ENCODE data around the gene TSPAN10.
A peak's percentile ranks its signal among the peaks of the same experiment; 100 is the strongest.

TSPAN10 gene

DNA sequence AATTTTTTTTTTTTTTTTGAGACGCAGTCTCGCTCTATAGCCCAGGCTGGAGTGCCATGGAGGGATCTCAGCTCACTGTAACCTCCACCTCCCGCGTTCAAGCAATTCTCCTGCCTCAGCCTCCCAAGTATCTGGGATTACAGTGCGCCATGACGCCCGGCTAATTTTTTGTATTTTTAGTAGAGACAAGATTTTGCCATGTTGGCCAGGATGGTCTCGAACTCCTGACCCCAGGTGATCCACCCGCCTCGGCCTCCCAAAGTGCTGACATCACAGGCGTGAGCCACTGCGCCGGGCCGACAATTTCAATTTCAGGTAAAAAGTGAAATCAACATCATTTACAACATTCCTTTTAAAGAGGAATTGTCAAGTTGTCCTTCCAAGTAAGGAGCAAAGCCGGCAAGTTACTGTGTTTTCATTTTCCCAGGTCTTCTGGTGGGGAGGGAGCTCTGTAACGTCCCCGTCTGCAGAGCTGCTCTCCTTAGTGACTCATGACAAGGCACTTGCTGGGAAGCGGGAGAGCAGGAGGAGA lies 957 bp upstream of the TSPAN10 start:
- no peak for DNase-seq

DNA sequence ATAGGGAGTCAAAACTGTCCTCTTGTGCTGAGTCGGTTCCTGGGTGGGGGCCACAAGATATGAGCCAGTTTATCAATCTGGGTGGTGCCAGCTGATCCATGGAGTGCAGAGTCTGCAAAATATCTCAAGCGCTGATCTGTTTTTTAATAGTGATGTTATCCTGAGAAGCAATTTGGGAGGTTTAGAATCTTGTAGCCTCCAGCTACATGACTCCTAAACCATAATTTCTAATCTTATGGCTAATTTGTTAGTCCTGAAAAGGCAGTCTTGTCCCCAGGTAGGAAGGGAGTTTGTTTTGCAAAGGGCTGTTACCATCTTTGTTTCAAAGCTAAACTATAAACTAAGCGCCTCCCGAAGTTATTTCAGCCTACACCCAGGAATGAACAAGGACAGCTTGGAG lies 1.7 kb downstream of the TSPAN10 start:
- DNase-seq = no peak

DNA sequence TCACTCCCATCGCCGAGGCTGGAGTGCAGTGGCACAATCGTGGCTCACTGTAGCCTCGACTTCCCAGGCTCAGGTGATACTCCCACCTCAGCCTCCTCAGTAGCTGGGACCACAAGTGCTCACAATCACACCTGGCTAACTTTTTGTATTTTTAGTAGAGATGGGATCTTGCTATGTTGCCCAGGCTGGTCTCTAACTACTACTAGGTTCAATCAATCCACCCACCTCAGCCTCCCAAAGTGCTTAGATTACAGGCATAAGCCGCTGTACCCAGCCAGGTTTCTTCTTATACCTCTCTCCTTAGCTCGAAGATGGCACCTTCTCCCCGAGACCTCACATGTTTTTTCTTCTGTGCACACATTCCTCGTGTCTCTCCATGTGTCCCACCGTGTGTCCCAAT lies 3.0 kb downstream of the TSPAN10 start:
- DNase-seq = no peak

DNA sequence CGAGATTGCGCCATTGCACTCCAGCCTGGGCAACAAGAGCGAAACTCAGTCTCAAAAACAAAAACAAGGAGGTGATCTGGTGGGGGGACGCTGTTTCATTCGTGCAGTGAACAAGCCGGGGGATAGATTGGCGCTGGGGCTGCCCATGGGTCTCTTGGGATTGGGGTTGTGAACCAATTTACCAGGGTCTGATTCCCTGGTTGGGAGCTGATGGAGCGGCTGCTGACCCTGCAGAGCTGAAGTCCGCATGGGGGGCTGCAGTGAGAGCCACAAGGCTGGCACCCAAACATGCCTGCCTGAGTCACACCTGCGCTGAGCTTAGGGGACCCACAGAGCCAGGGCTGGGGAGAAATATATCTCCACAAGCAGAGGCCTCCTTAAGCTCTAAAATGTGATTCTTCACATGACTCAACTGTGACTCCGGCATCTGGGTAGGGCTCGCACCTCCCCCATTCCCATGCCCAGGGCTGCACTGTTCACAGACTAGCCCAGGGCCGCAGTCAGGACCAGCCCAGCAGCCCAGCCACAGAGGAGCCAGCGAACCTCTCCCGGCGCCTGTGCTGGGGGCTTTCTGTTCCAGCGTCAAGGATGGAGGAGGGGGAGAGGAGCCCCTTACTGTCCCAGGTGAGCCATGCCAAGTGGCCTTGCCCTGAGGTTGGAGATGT lies 5.0 kb downstream of the TSPAN10 start:
- DNase-seq = no peak

DNA sequence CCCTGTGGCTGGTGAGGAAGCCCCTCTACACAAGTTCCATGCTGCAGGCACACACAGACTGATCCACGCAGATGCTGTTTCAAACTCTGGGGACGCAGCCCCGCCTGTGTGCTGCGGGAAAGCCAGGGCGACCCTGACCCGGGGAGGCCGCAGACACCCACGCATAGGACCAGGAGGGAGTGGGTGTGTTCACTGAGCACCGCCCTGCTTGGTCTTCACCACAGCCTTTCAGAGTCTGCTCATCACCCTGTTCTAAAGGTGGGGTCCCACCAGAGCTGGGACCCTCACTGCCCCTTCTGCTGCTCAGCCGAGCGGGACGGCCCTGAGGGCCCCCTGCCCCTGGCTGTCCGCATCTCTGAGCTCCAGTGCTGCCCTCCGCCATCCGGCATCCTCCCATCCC lies 7.5 kb downstream of the TSPAN10 start:
- DNase-seq = no peak

DNA sequence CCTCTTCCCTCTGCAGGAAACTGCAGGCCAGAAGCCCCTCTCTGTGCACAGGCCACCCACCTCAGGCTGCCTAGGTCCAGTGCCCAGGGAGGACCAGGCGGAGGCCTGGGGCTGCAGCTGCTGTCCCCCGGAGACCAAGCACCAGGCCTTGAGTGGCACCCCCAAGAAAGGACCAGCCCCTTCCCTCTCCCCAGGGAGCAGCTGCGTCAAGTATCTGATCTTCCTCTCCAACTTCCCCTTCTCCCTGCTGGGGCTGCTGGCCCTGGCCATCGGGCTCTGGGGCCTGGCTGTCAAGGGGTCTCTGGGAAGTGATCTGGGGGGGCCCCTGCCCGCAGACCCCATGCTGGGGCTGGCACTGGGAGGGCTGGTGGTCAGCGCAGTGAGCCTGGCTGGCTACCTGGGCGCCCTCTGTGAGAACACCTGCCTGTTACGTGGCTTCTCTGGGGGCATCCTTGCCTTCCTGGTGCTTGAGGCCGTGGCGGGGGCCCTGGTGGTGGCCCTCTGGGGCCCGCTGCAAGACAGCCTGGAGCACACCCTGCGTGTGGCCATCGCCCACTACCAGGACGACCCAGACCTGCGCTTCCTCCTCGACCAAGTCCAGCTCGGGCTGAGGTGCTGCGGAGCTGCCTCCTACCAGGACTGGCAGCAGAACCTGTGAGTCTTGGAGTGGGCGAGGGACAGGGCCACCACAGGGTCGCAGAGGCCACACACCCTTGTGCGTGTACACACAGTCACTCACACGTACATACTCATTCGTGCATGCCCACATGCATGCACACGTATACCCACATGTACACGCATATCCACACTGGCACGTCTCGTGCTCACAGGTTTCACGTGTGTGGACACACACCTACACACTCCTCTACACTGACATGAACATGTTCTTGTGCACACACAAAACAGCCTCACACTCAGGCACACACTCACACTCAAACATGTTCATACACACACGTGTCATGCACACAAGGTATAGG lies 8.3 kb downstream of the TSPAN10 start:
- no peak for DNase-seq

DNA sequence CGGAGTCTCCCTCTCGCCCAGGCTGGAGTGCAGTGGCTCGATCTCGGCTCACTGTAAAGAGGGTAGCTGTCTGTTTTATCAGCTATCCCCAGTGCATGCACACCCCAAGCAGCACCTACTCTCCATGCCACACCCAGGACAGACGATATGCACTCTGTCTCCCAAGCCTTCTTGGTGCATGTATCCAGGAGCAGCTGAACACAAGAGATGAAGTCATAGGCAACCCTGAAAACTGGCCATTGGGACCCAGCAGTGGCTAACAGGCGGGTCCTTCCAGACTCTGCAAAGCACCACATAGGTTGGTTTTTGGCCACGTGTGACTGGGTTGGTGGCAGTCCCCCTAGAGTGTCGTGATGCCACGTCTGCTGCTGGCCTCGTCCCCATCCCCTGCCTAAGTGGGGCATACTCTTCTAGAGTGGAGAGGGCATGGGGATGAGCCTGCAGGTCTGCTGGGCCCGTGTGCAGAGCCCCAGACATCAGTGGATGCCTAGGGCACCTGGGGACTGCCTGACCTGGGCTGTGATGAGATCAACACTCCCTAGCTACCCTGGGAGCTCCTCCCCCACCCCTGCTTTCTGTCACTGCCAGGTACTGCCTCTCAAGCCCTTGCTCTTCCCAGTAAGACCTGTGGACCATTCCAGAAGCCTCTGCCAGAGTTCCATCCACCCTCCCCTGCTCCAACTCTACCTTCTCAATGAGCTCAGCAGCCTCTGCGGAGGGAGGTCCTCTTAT lies 10.0 kb downstream of the TSPAN10 start:
- DNase-seq = no peak

DNA sequence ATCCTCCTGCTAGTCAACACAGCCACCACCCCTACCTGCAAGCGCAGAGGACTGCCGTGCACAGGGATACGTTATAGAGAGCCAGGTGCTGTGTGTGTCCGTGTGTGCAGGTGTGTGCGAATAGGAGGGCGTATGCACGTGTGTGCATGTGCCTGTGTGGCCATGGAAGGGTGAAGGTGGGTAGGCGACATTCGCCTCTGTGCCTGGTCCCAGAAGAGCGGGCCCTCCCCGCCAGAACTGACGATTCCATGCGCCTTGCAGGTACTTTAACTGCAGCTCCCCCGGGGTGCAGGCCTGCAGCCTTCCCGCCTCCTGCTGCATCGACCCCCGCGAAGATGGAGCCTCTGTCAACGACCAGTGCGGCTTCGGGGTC lies 10.6 kb downstream of the TSPAN10 start:
- no peak for DNase-seq

DNA sequence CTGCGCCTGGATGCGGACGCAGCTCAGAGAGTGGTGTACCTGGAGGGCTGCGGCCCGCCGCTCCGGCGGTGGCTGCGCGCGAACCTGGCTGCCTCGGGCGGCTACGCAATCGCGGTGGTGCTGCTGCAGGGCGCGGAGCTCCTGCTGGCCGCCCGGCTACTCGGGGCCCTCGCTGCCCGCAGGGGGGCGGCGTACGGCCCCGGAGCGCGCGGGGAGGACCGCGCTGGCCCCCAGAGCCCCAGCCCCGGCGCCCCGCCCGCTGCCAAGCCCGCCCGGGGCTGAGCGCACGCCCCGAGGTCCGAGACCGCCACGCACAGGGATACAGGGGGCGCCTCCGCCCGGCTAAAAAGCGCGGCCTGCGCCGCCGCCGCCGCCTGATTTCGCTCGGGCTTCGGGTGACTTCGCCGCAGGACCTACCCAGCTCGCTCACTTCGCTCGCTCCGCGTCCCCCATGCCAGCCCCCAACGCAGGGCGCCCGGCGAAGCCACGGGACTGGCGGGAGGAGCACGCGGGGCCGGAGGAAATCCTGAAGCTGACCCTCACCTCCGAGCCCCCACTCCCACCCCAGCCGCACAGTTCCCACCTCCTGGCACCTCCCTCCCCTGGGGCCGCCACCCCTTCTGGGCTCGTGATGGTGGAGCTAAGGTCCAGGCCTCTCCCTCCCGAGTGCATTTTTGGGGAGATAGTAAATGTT lies 11.2 kb downstream of the TSPAN10 start:
- no peak for DNase-seq

DNA sequence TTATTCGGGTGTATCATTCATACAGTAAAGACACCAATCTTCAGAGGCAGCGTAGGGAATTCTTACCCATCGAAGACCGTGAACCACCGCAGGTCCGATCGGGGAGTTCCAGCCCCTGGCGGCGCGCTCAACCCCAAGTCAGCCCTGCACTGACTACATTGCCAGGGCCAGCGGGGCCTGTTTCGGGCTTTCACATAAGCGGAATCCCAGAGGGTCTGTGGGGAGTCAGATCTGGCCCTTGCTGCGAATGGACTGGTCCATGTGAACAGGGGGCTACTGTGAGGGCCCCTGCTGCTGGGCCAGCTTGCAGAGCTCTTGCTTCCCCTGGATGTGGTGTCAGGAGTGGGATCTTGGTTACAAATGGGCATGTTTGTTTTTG lies 11.7 kb downstream of the TSPAN10 start:
- DNase-seq = no peak

DNA sequence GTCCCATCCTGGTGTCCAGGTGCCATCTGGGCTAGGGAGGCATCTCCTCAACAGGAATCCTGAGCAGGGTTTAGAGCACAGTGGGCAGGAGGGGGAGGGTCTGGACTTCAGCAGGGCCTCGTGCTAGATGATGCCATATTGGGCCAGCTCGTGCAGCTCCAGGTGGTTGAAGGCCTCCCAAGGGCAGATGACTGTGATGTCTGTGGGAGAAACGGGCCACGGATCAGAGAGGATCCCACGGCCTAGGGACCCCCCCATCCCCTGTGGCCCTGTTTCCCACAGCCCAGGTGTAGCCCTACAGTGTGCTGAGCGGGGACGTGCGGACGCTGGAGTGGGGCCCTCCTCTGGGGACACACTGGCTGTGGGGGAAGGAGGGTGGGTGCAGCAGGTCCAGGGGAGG lies 14.0 kb downstream of the TSPAN10 start:
- DNase-seq = no peak

DNA sequence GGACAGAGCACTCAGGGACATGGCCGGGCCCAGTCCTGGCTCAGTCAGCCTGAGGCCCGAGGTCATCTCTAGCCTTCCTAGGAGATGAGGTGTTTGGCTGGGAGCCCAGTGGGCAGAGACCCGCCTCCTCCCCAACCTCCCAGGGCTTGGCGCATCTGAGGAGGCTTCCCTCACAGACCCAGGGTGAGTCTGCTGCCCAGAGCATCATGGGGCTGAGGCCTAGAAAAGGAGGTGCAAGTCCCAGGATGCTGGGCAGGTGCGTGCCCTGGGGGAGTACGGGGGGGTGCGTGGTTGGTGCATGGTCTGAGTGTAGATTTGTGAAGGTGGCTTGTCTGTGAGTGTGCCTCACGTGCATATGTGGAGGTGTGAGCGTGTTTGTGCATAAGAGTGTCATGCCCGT lies 14.7 kb downstream of the TSPAN10 start:
- no peak for DNase-seq

DNA sequence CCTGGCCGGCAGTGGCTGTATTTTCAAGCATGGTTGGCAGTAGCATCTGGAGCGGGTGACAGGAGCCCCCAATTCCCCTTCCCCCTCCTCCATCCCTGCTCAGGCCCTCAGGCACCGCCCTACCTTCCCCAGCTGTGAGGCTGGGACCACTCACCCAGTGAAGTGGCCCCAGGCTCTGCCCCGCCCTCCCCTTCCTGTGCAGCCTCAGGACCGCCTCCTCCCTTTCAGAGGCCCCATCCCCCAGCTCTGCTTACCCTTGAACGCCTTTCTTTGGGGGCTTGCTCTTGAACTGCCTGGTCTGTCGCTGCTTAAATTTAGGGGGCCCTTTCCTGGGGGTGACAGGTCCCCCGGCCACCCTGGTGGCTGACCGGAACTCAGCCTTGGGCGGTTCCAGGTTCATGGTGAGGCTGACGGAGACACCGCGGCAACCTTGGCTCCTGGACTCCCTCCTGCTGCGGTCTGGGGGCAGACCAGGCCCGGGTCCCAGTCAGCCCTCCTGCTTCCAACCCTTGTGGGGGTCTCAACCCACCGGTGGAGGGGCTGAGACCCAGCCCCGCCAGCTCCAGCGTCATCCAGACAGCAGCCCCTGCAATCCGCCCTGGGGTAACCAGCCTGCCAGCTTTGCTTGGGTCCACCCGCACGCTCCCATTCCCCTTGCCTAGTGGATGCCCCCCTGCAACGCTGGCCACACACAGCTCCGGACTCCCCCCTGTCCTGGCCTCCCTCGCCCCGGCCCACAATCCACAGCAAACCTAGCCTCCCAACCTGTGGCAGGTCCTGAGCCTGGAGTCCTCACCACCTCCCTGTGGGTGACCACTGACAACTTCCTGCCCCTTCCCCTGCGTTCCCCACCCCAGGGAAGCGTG lies 16.1 kb downstream of the TSPAN10 start:
- DNase-seq = no peak

DNA sequence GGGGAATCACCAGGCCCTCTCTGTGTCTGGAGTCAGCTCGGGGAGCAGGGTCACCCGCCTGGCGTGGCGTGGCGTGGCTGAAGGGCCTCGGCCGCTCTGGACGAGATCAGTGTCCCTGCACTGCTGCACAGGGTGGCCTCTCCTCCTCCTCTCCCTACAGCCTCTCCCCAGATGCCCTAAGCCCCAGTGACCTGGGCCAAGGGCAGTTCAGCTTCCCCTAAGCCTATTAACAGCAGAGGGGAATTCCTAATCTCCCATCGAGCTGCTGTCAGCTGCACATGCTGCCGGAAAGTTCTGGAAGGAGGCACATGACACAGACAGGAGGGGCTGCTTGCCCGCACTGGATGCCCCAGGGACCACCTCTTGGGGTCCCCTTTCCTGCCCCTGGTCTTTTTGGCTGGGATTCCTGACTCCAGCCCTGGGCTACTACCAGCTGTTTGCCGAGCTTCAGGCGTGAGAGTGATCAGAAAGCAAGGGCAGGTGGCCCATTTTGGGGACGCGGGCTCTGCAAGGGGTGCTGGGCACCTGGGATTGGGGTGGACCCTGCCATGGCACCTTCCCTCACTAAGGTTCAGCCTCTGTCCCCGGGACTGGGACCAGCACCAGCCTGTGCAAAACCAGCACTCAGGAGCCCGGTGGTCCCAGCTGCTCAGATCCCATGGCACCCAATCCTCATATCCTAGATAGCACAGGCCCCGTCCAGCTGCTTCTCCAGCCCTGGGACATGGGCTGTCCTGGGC lies 18.6 kb downstream of the TSPAN10 start:
- DNase-seq = no peak

DNA sequence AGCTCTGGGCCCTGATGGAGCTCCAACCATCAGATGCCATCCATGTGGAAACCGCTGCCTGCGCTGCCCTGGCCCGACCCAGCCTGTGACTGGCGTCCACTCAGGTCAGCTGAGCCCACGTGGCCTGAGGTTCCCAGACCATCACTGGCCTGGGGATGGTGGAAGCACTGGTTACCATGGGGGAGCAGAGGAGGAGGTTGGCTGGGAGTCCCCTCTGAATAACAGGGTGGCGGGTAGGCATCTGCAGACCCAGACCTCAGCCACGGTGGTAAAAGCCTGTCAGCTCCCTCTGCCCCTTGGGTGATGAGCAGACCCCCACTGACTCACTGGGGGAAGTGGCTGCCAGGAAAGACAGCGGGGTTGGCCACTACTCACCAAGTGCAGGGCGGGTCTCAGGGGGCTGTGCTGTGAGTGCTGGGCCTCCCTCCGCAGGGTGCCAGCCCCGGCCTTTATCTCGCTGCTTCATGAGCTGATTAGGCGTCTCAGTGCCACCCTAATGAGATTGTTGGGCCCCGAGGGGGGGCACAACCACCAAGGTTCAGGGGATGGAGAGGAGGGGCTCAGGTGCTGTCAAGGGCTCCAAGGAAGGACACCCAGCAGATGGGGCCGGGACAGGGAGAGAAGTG lies 19.2 kb downstream of the TSPAN10 start, which contains the start of gene PDE6G:
TSS of gene PDE6G (minus strand) at position 425 of the 626 bp plus-strand sequence. CDS start 3,237 bp downstream, outside the sequence.
- no peak for DNase-seq

DNA sequence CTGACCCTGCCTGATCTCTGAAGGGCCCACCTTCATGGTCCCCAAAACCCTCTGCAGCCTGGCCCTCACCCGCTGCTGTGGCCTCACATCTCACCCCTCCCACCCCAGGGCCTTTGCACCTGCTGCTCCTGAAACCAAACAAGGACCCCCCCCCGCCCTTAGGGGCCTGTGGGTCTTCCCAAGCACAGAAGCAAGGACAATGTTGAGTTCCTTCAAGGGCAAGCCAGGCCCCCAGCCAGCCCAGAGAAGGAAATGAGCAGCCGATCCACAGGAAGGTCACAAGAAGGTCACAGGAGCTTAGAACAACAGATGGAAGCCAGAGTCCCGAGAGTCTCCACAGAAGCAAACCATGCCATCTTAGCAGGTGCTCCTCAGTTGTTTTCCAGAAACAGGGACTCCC lies 19.8 kb downstream of the TSPAN10 start:
- DNase-seq = peak; percentile 30

DNA sequence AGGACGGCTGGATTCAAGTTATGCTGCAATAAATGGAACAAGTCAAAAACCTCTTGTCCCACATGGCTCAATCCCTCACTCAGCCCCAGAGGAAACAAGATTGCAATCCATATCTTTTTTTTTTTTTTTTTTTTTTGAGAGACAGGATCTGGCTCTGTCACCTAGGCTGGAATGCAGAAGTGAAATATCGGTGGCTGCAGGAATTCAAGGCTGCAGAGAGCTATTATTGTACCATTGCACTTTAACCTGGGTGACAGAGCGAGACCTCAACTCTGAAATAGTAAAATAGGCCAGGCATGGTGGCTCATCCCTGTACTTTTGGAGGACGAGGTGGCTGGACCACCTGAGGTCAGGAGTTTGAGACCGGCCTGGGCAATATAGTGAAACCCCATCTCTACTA lies 22.0 kb downstream of the TSPAN10 start:
- no peak for DNase-seq

DNA sequence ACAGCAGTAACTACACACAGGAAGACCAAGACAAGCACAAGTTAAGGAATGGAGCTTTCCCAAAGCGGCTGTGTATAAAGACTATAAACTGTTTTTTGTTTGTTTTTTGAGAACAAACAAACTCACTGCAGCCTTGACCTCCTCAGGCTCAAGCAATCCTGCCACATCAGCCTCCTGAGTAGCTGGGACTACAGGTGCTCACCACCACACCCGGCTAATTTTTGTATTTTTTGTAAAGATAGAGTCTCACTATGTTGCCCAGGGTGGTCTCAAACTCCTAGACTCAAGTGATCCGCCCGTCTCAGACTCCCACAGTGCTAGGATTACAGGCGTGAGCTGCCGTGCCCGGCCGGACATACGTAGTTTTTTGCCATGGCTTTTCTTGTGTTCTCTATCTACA lies 23.4 kb downstream of the TSPAN10 start:
- no peak for DNase-seq

DNA sequence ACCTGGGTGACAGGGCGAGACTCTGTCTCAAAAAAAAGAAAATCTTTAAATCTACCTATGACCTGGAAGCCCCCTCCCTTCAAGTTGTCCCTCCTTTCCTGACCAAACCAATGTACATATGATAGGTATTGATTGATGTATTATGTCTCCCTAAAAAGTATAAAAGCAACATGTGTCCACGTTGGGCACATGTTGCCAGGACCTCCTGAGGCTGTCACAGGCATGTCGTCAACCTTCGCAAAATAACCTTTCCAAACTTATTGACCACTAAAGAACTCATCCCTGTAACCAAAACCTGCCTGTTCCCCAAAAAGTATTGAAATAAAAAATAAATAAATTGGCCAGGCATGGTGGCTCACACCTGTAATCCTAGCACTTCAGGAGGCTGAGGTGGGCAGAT lies 25.0 kb downstream of the TSPAN10 start:
- DNase-seq = no peak

DNA sequence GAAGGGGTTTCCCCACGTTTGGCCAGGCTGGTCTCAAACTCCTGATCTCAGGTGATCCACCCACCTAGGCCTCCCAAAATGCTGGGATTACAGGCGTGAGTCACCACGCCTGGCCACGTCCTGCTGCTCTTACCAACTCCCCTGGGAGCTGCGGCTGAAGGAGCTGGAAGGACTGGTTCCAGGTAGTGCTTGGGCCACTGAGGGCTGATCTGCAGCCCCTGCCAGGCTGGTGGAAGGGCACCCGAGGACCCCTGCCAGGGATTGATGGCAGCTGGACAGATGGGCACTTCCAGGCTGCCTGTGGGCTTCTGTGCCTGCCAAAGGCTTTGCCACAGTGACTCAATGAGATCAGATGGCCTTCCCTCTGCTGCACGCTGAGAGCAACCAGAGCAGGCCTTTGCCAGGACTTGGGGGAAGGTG lies 27.1 kb downstream of the TSPAN10 start:
- DNase-seq = no peak
